ENCODE data around the gene SNHG17.
A peak's percentile ranks its signal among the peaks of the same experiment; 100 is the strongest.
"Not testable (repeated sequence)": the region's sequence is repeated elsewhere in the genome, so short reads cannot be mapped to it uniquely, and the experiment has no call there.

The SNHG17 gene

DNA sequence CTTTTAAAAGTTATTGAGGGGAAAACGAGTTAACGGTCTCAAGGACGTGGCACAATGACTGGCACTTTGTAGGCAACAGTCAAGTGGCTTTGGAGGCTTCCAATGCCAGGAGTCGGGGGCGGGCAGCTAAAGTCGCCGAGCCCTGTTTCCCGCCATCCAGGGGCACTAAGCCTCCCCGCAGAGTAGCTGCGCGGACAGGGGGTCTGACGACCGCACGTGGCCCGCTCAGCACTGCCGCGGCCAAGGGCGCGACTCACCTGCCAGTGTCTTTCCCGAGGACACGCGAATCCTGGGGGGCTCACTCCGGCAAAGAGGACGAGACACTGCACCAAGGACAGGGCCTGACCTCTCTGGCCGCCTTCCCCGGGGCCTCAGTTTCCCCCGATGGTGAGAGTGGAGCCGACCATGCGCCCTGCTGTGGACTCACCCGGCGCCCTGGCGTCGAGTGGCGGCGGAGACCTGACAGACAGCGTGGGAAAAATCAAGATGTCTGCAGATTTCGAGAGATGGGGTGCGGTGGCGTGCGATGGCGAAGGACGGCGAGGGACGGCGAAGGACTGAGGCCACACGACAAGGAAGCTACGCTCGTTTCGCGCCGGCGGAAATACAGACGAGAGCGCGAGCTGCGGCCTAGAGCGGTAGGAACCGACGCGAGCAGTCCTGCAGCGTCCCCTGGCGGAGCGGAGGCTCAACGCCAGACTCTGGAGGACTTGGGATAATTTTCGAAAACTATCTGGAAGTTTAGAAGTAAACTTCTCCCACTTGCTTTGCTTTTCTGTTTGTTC is at the start of gene SNHG17:
Gene SNHG17, minus strand, starts transcription at position 559 of the 785 bp plus-strand sequence.
- DNase-seq (ENCODE audit: low spot score): peak; percentile 96

- no peak for DNase-seq (ENCODE audit: low spot score)
These were observed 44.5 kb upstream of the SNHG17 start for GRCh38 chr20:38479596-38479995.

GRCh38 chr20:38477747-38478146 is 42.6 kb upstream of the SNHG17 start:
- DNase-seq (ENCODE audit: low spot score): no peak

GRCh38 chr20:38473367-38473795 is 38.3 kb upstream of the SNHG17 start:
- peak; percentile 66 for DNase-seq (ENCODE audit: low spot score)

GRCh38 chr20:38472513-38473366 is 37.6 kb upstream of the SNHG17 start, which contains the start of gene RALGAPB:
Gene RALGAPB (plus strand): TSS chr20:38472843. CDS start chr20:38488433, 15,590 bp downstream.
- DNase-seq (ENCODE audit: low spot score): peak; percentile 100

DNA sequence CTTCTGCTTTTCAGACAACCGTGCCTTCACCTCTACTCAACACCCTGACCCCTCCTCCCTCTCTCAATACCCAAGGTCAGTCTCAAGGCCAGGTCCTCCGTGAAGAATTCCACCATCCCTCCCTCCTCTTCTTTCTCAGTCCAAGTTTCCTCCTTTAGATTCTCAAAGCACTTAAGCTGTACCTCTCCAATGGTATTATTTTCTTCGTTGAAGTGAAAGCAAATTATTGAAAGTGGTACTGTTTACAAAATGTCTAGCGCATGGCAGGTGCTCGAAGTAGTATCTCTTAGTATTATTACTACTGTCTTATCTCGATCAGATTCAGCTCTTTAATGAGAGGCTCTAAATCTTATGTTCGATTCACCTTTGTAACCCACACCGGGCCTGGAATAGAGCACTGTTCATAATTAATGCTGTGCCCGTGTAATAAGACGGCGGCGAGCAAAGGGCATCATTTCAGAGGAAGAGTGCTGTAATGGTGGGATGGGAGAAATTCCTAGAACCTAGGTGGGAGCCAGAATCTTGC is 36.9 kb upstream of the SNHG17 start:
- DNase-seq (ENCODE audit: low spot score): no peak

- no peak for DNase-seq (ENCODE audit: low spot score)
These were observed 36.1 kb upstream of the SNHG17 start for GRCh38 chr20:38471245-38471644.

DNA sequence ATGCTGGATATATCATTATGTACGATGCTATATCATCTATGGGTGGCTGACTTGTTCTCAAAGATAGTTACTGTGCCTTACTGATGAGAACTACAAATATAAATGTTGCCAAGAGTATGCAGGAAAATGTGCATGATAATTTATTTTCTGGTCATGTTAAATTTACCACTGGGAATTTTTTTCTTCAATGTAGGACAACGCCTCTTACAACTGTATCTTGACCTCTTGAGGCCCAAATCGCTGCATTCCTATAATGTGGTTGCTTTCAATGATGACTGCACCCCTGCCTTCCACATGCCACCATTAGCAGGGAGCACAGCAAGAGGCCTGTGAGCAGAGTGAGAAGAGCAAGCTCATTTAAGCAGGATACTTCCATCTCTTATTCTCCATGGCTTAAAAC is 31.9 kb upstream of the SNHG17 start:
- no peak for DNase-seq (ENCODE audit: low spot score)

DNA sequence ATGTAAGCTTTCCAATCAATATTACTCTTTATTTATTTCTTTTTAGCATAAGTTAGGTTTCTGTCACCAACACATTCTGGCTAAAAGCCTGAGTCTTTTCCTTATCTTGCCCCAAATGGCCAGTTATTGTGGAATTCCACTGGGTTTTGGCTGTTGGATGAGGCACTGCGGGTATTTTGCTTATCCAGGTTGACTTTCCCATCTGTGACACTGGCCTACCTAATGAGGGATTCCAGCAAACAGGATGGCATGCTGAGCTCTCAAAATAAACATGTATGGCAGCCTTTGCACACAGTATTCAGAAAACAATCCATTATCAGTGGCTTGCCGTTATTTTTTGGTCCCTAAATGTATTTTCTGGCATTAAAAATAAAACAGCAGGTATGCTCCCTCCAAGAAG is 31.0 kb upstream of the SNHG17 start:
- no peak for DNase-seq (ENCODE audit: low spot score)

DNA sequence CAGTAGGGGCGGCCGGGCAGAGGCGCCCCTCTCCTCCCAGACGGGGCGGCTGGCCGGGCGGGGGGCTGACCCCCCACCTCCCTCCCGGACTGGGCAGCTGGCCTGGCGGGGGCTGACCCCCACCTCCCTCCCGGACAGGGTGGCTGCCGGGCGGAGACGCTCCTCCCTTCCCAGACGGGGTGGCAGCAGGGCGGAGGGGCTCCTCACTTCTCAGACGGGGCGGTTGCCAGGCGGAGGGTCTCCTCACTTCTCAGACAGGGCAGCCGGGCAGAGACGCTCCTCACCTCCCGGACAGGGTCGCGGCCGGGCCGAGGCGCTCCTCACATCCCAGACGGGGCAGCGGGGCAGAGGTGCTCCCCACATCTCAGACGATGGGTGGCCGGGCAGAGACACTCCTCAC is 26.4 kb upstream of the SNHG17 start:
- not testable (repeated sequence) for DNase-seq (ENCODE audit: low spot score)

- DNase-seq (ENCODE audit: low spot score): not testable (repeated sequence)
These were observed 26.0 kb upstream of the SNHG17 start for GRCh38 chr20:38461167-38461566.

GRCh38 chr20:38460631-38461030 is 25.5 kb upstream of the SNHG17 start:
- not testable (repeated sequence) for DNase-seq (ENCODE audit: low spot score)

DNA sequence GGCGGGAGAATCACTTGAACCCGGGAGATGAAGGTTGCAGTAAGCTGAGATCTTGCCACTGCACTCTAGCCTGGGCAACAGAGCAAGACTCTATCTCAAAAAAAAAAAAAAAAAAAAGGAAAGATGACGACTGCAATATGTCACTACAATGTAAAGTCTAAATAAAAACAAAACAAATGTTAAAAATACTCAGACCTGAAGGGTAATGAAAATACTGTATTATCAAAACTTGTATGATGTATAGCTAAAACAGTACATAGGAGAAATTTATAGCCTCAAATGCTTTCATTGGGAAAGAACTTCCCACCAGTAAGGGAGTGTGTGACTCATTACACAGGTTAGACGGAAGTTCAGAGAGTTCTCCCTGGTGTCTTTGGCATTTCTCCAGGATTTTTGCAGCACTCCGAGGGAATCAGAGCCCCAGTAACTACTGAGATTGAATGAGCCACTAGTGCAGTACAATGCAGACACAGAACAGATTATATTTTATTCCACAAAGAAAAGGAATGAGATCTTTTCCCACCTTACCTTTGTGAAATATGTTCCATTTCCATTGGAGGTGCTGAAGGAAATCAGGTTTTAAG is 25.0 kb upstream of the SNHG17 start:
- DNase-seq (ENCODE audit: low spot score): peak; percentile 78

DNA sequence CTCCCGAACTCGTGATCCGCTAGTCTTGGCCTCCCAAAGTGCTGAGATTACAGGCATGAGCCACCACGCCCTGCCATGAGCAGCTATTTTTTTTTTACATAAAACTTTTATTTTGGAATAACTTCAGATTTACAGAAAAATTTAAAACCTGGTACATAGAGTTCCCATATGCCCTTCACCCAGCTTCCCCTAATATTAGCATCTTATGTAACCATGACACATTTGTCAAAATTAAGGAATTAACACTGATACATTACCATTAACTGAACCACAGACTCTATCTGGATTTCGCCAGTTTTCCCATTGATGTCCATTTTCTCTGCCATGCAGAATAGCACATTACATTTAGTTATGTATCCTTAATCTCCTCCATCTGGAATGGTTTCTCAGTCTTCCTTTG is 23.2 kb upstream of the SNHG17 start:
- no peak for DNase-seq (ENCODE audit: low spot score)

DNA sequence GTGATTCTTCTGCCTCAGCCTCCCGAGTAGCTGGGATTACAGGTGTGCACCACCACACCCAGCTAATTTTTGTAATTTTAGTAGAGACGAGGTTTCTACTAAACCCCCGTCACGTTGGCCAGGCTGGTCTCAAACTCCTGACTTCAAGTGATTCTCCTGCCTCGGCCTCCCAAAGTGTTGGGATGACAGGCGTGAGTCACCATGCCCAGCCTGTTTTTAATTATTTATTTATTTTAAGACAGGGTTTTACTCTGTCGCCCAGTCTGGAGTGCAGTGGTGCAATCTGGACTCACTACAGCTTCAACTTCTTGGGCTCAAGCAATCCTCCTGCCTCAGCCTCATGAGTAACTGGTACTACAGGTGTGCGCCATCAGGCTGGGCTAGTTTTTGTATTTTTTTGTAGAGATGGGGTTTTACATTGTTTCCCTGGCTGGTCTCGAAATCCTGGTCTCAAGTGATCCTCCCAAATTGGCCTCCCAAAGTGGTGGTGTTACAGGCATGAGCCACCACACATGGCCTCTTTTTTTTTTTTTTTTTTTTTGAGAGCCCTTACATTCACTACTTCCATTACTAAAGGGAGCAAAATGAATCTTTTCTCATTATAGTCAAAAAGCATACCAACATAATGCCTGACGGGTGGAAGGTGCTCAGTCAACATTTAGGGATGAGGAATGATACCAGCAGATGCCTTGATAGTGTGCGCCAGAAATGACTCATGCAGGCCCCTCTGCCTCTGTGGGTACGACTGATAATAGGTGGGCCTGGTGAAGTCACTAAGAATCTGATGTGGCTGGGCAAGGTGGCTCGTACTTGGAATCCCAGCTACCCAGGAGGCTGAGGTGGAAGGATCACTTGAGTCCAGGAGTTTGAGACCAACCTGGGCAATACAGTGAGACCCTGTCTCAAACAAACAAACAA is 19.7 kb upstream of the SNHG17 start:
- no peak for DNase-seq (ENCODE audit: low spot score)

- DNase-seq (ENCODE audit: low spot score): no peak
These were observed 18.8 kb upstream of the SNHG17 start for GRCh38 chr20:38453941-38454340.

- peak; percentile 78 for DNase-seq (ENCODE audit: low spot score)
These were observed 17.9 kb upstream of the SNHG17 start for GRCh38 chr20:38452880-38453624.

GRCh38 chr20:38450412-38450975 is 15.4 kb upstream of the SNHG17 start:
- DNase-seq (ENCODE audit: low spot score): peak; percentile 85

GRCh38 chr20:38449046-38449445 is 13.9 kb upstream of the SNHG17 start:
- no peak for DNase-seq (ENCODE audit: low spot score)
